Measurements from ENCODE around the gene KISS1.

The KISS1 gene

GRCh38 chr1:204228896-204229295, 32.6 kb upstream of the KISS1 start:
- WGBS, 2 experiments: 95 to 96% methylated on average over 13 of the region's 13 CpGs
- no peaks in the 10 kb centered on the region for H3K27me3 ChIP-seq (ENCODE audit: control insufficient read depth, insufficient read depth, low read length, poor library complexity, severe bottlenecking)
- H3K36me3 ChIP-seq (ENCODE audit: control insufficient read depth, insufficient read depth, low read length): no peaks in the 10 kb centered on the region

DNA sequence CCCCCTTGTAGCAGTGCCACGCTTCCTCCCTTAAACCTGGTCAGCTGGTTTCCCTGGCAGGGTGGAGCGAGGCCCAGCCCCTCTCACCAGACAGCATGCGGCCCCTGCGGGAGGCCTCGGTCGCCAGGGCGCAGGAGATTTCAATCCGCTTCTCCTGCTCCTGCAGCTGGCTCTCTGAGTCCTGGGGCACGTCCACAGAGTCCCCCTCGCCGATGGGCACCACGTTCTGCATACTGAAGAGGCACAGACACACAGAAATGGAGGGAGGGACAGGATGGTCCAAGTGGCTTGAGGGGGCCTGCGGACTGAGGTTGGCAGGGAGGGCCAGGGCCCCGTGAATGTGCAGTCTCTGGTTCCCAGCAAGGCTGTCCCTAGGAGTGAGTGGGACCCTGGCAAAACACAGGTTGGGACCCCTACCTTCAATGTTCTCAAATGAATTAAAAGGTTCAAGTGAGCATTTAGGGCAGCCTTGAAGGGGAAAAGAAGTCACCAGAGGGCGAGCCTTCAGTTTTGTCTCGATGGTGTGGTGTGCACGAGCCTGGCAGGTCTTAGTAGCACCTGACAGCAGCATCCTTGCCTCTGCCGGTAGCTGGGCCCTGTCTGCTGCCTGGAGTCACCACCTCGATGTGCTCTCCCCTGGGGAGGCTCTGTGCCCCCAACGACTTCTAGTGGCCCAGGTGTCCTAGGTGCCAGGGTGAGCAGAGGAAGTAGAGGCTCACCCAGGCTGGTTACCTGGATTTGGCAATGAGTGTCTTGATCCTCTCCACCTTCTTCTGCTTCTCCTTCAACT, 31.9 kb upstream of the KISS1 start:
- Histone ChIP-seq H3K9me3 (ENCODE audit: control insufficient read depth, low read length) (no peaks in the 10 kb centered on the region), H3K36me3 (ENCODE audit: control insufficient read depth, insufficient read depth, low read length) (no peaks in the 10 kb centered on the region), H3K27ac (ENCODE audit: insufficient read depth, low read depth, low read length, poor library complexity, severe bottlenecking) (no peak overlapping the region), H3K4me1 (ENCODE audit: control insufficient read depth, insufficient read depth, low read length) (no peaks in the 10 kb centered on the region), H3K27me3 (ENCODE audit: control insufficient read depth, insufficient read depth, low read length, poor library complexity, severe bottlenecking) (no peaks in the 10 kb centered on the region), H3K4me3 (ENCODE audit: insufficient read depth, low read depth, low read length) (no peak overlapping the region)
- 89 to 92% methylated on average over 20 of the region's 20 CpGs for WGBS, 2 experiments

More at GRCh38 chr1:204228896-204229295, 32.6 kb upstream of the KISS1 start:
- H3K9me3 ChIP-seq (ENCODE audit: control insufficient read depth, low read length): no peaks in the 10 kb centered on the region
- no peaks in the 10 kb centered on the region for H3K4me1 ChIP-seq (ENCODE audit: control insufficient read depth, insufficient read depth, low read length)
- no peak overlapping the region for H3K27ac ChIP-seq (ENCODE audit: insufficient read depth, low read depth, low read length, poor library complexity, severe bottlenecking)
- no peak overlapping the region for H3K4me3 ChIP-seq (ENCODE audit: insufficient read depth, low read depth, low read length)

DNA sequence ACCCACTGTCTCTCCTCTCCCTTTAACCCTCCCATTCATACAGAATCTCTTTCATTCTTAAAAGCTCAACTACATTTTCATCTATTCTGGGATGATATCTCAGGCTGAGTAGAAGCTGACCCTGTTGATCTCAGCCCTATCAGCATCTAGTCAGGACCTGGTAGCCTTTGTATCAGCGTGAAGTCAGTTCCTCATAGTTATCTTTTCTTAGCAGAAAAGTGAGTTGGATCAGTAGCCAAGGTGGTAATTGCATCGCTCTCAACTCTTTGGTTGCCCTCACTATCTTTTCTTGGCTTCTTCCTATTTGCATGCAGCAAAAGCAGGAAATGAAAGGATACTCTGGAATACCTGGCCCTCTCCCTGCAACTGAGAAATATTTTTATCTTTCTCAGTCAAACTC, 31.1 kb upstream of the KISS1 start:
- Histone ChIP-seq H3K27ac (ENCODE audit: insufficient read depth, low read depth, low read length, poor library complexity, severe bottlenecking) (no peak overlapping the region), H3K9me3 (ENCODE audit: control insufficient read depth, low read length) (no peaks in the 10 kb centered on the region), H3K4me3 (ENCODE audit: insufficient read depth, low read depth, low read length) (no peak overlapping the region), H3K36me3 (ENCODE audit: control insufficient read depth, insufficient read depth, low read length) (no peaks in the 10 kb centered on the region), H3K27me3 (ENCODE audit: control insufficient read depth, insufficient read depth, low read length, poor library complexity, severe bottlenecking) (no peaks in the 10 kb centered on the region), H3K4me1 (ENCODE audit: control insufficient read depth, insufficient read depth, low read length) (no peaks in the 10 kb centered on the region)
- WGBS, 2 experiments: 94 to 95% methylated on average over 2 of the region's 2 CpGs

- Histone ChIP-seq H3K27ac (ENCODE audit: insufficient read depth, low read depth, low read length, poor library complexity, severe bottlenecking) (no peak overlapping the region), H3K4me1 (ENCODE audit: control insufficient read depth, insufficient read depth, low read length) (no peaks in the 10 kb centered on the region), H3K27me3 (ENCODE audit: control insufficient read depth, insufficient read depth, low read length, poor library complexity, severe bottlenecking) (no peaks in the 10 kb centered on the region), H3K4me3 (ENCODE audit: insufficient read depth, low read depth, low read length) (no peak overlapping the region), H3K9me3 (ENCODE audit: control insufficient read depth, low read length) (no peaks in the 10 kb centered on the region), H3K36me3 (ENCODE audit: control insufficient read depth, insufficient read depth, low read length) (no peaks in the 10 kb centered on the region)
- WGBS, 2 experiments: 93 to 94% methylated on average over 16 of the region's 16 CpGs
Observed at GRCh38 chr1:204225841-204226735, 29.8 kb upstream of the KISS1 start.

GRCh38 chr1:204224655-204225054, 28.4 kb upstream of the KISS1 start:
- H3K4me3 ChIP-seq (ENCODE audit: insufficient read depth, low read depth, low read length): no peak overlapping the region
- H3K4me1 ChIP-seq (ENCODE audit: control insufficient read depth, insufficient read depth, low read length): no peaks in the 10 kb centered on the region
- no peaks in the 10 kb centered on the region for H3K9me3 ChIP-seq (ENCODE audit: control insufficient read depth, low read length)
- H3K27me3 ChIP-seq (ENCODE audit: control insufficient read depth, insufficient read depth, low read length, poor library complexity, severe bottlenecking): no peaks in the 10 kb centered on the region
- WGBS, 2 experiments: 82 to 85% methylated on average over 8 of the region's 8 CpGs
- no peak overlapping the region for H3K27ac ChIP-seq (ENCODE audit: insufficient read depth, low read depth, low read length, poor library complexity, severe bottlenecking)
- no peaks in the 10 kb centered on the region for H3K36me3 ChIP-seq (ENCODE audit: control insufficient read depth, insufficient read depth, low read length)

- Histone ChIP-seq H3K27ac (ENCODE audit: insufficient read depth, low read depth, low read length, poor library complexity, severe bottlenecking) (no peak overlapping the region), H3K36me3 (ENCODE audit: control insufficient read depth, insufficient read depth, low read length) (no peaks in the 10 kb centered on the region), H3K4me1 (ENCODE audit: control insufficient read depth, insufficient read depth, low read length) (no peaks in the 10 kb centered on the region), H3K4me3 (ENCODE audit: insufficient read depth, low read depth, low read length) (no peak overlapping the region), H3K9me3 (ENCODE audit: control insufficient read depth, low read length) (no peaks in the 10 kb centered on the region), H3K27me3 (ENCODE audit: control insufficient read depth, insufficient read depth, low read length, poor library complexity, severe bottlenecking) (no peaks in the 10 kb centered on the region)
- WGBS, 2 experiments: 91 to 93% methylated on average over 17 of the region's 17 CpGs
Observed at GRCh38 chr1:204223129-204223860, 27.0 kb upstream of the KISS1 start.

DNA sequence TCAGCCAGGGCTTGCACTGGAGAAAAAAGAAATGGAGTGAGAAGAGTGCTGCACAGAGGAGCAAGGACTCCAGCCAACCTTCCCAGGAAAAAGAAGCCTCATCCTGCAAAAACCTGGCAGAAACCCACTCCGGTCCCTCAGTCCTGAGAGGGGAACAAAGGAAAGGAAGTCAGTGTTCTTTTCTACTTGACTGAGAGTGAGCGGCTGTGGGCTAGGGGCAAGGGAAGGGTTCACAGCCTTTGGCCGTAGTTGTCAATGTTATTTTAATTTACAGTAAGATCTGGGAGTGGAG, 26.4 kb upstream of the KISS1 start:
- WGBS, 2 experiments: 92 to 93% methylated on average over 3 of the region's 3 CpGs
- no peaks in the 10 kb centered on the region for H3K4me1 ChIP-seq (ENCODE audit: control insufficient read depth, insufficient read depth, low read length)

GRCh38 chr1:204222006-204222763, 25.9 kb upstream of the KISS1 start:
- 94 to 96% methylated on average over 8 of the region's 8 CpGs for WGBS, 2 experiments
- Histone ChIP-seq H3K27ac (ENCODE audit: insufficient read depth, low read depth, low read length, poor library complexity, severe bottlenecking) (no peak overlapping the region), H3K27me3 (ENCODE audit: control insufficient read depth, insufficient read depth, low read length, poor library complexity, severe bottlenecking) (no peaks in the 10 kb centered on the region), H3K9me3 (ENCODE audit: control insufficient read depth, low read length) (no peaks in the 10 kb centered on the region), H3K4me1 (ENCODE audit: control insufficient read depth, insufficient read depth, low read length) (no peaks in the 10 kb centered on the region), H3K36me3 (ENCODE audit: control insufficient read depth, insufficient read depth, low read length) (no peaks in the 10 kb centered on the region), H3K4me3 (ENCODE audit: insufficient read depth, low read depth, low read length) (no peak overlapping the region)

More for the DNA sequence above, 26.4 kb upstream of the KISS1 start:
- Histone ChIP-seq H3K9me3 (ENCODE audit: control insufficient read depth, low read length) (no peaks in the 10 kb centered on the region), H3K4me3 (ENCODE audit: insufficient read depth, low read depth, low read length) (no peak overlapping the region), H3K27me3 (ENCODE audit: control insufficient read depth, insufficient read depth, low read length, poor library complexity, severe bottlenecking) (no peaks in the 10 kb centered on the region), H3K36me3 (ENCODE audit: control insufficient read depth, insufficient read depth, low read length) (no peaks in the 10 kb centered on the region), H3K27ac (ENCODE audit: insufficient read depth, low read depth, low read length, poor library complexity, severe bottlenecking) (no peak overlapping the region)

DNA sequence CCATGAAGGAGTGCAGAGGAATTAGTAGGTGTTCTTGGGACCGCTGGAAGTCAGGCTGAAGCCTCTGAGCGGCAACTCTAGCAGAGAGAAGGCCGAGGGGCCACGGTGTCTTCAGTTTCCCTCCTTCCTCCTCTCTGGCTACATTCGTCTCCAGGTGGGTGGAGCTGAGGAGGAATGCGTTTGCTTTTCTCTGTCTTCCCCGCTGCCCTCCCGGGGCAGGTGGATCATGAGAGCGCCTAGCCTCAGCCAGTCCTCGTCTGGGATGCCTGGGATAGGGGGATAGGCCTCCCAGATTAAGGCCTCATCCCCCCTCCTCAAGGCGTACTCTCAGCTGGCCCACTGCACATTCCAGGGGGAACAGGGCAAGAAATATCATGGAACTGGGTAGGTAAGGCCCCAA, 25.0 kb upstream of the KISS1 start:
- no peak overlapping the region for H3K4me3 ChIP-seq (ENCODE audit: insufficient read depth, low read depth, low read length)
- no peaks in the 10 kb centered on the region for H3K9me3 ChIP-seq (ENCODE audit: control insufficient read depth, low read length)
- no peaks in the 10 kb centered on the region for H3K4me1 ChIP-seq (ENCODE audit: control insufficient read depth, insufficient read depth, low read length)
- H3K36me3 ChIP-seq (ENCODE audit: control insufficient read depth, insufficient read depth, low read length): no peaks in the 10 kb centered on the region
- no peaks in the 10 kb centered on the region for H3K27me3 ChIP-seq (ENCODE audit: control insufficient read depth, insufficient read depth, low read length, poor library complexity, severe bottlenecking)
- 75% methylated on average over 11 of the region's 11 CpGs for WGBS, 2 experiments
- no peak overlapping the region for H3K27ac ChIP-seq (ENCODE audit: insufficient read depth, low read depth, low read length, poor library complexity, severe bottlenecking)

All from ectodermal cell (in vitro differentiated cells).